Endothelial cell of umbilical vein (primary cell): ENCODE measurements around the gene RBFOX1. TPM values are rescaled to one million over a fixed set of nuclear protein-coding genes. Genes with fewer than 3 reads are reported as not detected.

Experiments used
- BruUV-seq: library from RNA; stranded (reverse); fragments of 400-500 nt; replicated peaks from 2 replicates; lab custom pipeline; 2021; lab: Mats Ljungman, UMichigan
- CTCF ChIA-PET: fragments of 300-600, 350-600 bp; sonication (Branson Sonifier 250); formaldehyde crosslinking; loops from one replicate; lab custom pipeline; 2021; ENCODE audit warnings: antibody characterized with exemption, inconsistent platforms; lab: Charles Lee
- POLR2A ChIA-PET: fragments of 300-600, 350-600 bp; sonication (Branson Sonifier 250); formaldehyde crosslinking; loops from one replicate; lab custom pipeline; 2021; ENCODE audit warnings: antibody characterized with exemption, inconsistent platforms; lab: Charles Lee
- DNase-seq: peaks from one replicate; pipeline ENCODE4 v3.0.0-alpha.2; 2011; ENCODE audit warnings: low read depth, low spot score
- FAIRE-seq: peaks from 2 replicates; lab custom pipeline; 2011; peaks lifted over from hg19 to GRCh38; lab: Jason Lieb, UNC
- H2AFZ ChIP-seq: 2 replicates; pipeline ENCODE4 v1.6.0; 2012; ENCODE audit warnings: low read depth, low read length, control low read depth, inconsistent platforms
- H3K27ac ChIP-seq: 2 replicates; pipeline ENCODE4 v1.5.1; 2011; ENCODE audit warnings: low read depth, mild to moderate bottlenecking, control low read depth, low read length, moderate library complexity; ENCODE audit not compliant: insufficient read depth
- H3K27me3 ChIP-seq, 2 experiments: 2 replicates each; pipeline versions ENCODE4 v1.6.0 to v1.6.1; 2011; ENCODE audit warnings: low read length in 2 of 2, mixed read lengths in 1 of 2; ENCODE audit not compliant: control insufficient read depth in 2 of 2, insufficient read depth in 2 of 2
- H3K36me3 ChIP-seq, 2 experiments: 2 replicates in 1 of 2; 3 replicates in 1 of 2; pipeline ENCODE4 v1.5.1; 2011; ENCODE audit warnings: low read length in 2 of 2, mild to moderate bottlenecking in 1 of 2, moderate library complexity in 1 of 2; ENCODE audit not compliant: control insufficient read depth in 2 of 2, insufficient read depth in 2 of 2; ENCODE audit errors: extremely low read depth in 1 of 2
- H3K4me1 ChIP-seq: 3 replicates; pipeline ENCODE4 v1.5.1; 2011; ENCODE audit warnings: mild to moderate bottlenecking, low read length; ENCODE audit not compliant: control insufficient read depth, insufficient read depth; ENCODE audit errors: extremely low read depth
- H3K4me2 ChIP-seq: 2 replicates; pipeline ENCODE4 v1.6.1; 2011; ENCODE audit warnings: low read length, control low read depth, mixed read lengths; ENCODE audit not compliant: insufficient read depth
- H3K4me3 ChIP-seq, 3 experiments: fragments of 200-600 bp in 1 of 3; sonication (generic), shearing (Covaris generic) in 1 of 3; replicated peaks in 1 of 3; 2 replicates each; pipeline ENCODE4 v1.5.1; 2011 to 2016; ENCODE audit warnings: control low read depth in 3 of 3, low read length in 3 of 3, mild to moderate bottlenecking in 2 of 3, inconsistent platforms in 1 of 3, low read depth in 1 of 3, moderate library complexity in 1 of 3; ENCODE audit not compliant: insufficient read depth in 1 of 3
- H3K79me2 ChIP-seq: 2 replicates; pipeline ENCODE4 v1.6.0; 2012; ENCODE audit warnings: low read length, inconsistent platforms; ENCODE audit not compliant: control insufficient read depth, insufficient read depth
- H3K9ac ChIP-seq: replicated peaks from 2 replicates; pipeline ENCODE3; 2011; ENCODE audit warnings: low read length, control low read depth; ENCODE audit not compliant: insufficient read depth; ENCODE audit errors: extremely low read depth
- H3K9me1 ChIP-seq: replicated peaks from 3 replicates; pipeline ENCODE4 v1.6.0; 2011; ENCODE audit warnings: mild to moderate bottlenecking, low read length; ENCODE audit not compliant: control insufficient read depth, insufficient read depth; ENCODE audit errors: extremely low read depth
- H3K9me3 ChIP-seq: replicated peaks from 2 replicates; pipeline ENCODE4 v1.5.1; 2012; ENCODE audit warnings: low read length, inconsistent platforms; ENCODE audit not compliant: control insufficient read depth, insufficient read depth
- H4K20me1 ChIP-seq: replicated peaks from 2 replicates; pipeline ENCODE3; 2011; ENCODE audit warnings: mild to moderate bottlenecking, low read length; ENCODE audit not compliant: control insufficient read depth, insufficient read depth; ENCODE audit errors: extremely low read depth
- FOS ChIP-seq: IDR thresholded peaks from 2 replicates; pipeline ENCODE4 v1.6.1; 2011; ENCODE audit warnings: mild to moderate bottlenecking, low read length, moderate library complexity, borderline replicate concordance; ENCODE audit not compliant: insufficient read depth
- GATA2 ChIP-seq: IDR thresholded peaks from 2 replicates; pipeline ENCODE4 v1.7.0; 2011; ENCODE audit warnings: low read depth, mild to moderate bottlenecking, moderate library complexity, mixed read lengths, low read length; ENCODE audit not compliant: insufficient read length, insufficient read depth
- POLR2A ChIP-seq: IDR thresholded peaks from 2 replicates; pipeline ENCODE4 v1.6.1; 2012; ENCODE audit warnings: low read depth, mild to moderate bottlenecking, control low read depth, low read length
- POLR2AphosphoS5 ChIP-seq: IDR thresholded peaks from 2 replicates; pipeline ENCODE4 v1.6.1; 2012; ENCODE audit warnings: low read depth, mild to moderate bottlenecking, control low read depth, low read length, moderate library complexity; ENCODE audit not compliant: insufficient read depth
- dilution Hi-C: fragments of 300-500 bp; cut with MboI; formaldehyde crosslinking; loops from one replicate; pipeline ENCODE4 v1.15.0; 2019; ENCODE audit warnings: low sequenced_read_pairs; ENCODE audit not compliant: extremely low pct_ligation_motif_present
- intact Hi-C: fragments of 100-400 bp; cut with micrococcal nuclease; formaldehyde crosslinking; loops from one replicate; pipeline ENCODE4 v1.10.0; 2022
- polyA plus RNA-seq, 4 experiments: library from polyadenylated mRNA; depleted of rRNA in 3 of 4; stranded (reverse) in 3 of 4; unstranded in 1 of 4; fragments of >200 nt; gene quantifications; 2 replicates each; pipeline versions ENCODE4 v1.2.1 to v1.2.3, GENCODE V29; 2011 to 2012; ENCODE audit warnings: missing spikeins in 1 of 4
- total RNA-seq: library from RNA; stranded (reverse); gene quantifications from 2 replicates; pipeline ENCODE4 v1.2.3, GENCODE V29; 2021
- TF ChIP-seq, protein P1 (sequence below), 2 donors: IDR thresholded peaks; 1 replicate in 1 of 2; 2 replicates in 1 of 2; pipeline ENCODE4 v1.5.1; 2011; ENCODE audit warnings: low read length in 2 of 2, mild to moderate bottlenecking in 2 of 2, moderate library complexity in 2 of 2, control low read depth in 1 of 2, inconsistent platforms in 1 of 2, low read depth in 1 of 2; ENCODE audit not compliant: insufficient read depth in 1 of 2; ENCODE audit errors: extremely low read depth in 1 of 2

Gene RBFOX1
- total and polyA plus RNA-seq, 2 donors (not counting 3 experiments of a cell fraction or from before 2014, with no cell fraction given): not detected

- DNase-seq (no peak), FAIRE-seq (no peak)
- intact Hi-C loops (no loop called here), dilution Hi-C loops (no loop called here)
- no peak overlapping the region for H2AFZ ChIP-seq
- peaks cover 7% of the 10 kb centered on the region for H3K9me3 ChIP-seq
- no peaks in the 10 kb centered on the region for H3K9me1 ChIP-seq
- no TSS peak for BruUV-seq
- no peaks in the 10 kb centered on the region for H3K79me2 ChIP-seq
- H3K27ac ChIP-seq: no peak overlapping the region
- ChIA-PET CTCF (no interaction called here), POLR2A (no interaction called here)
- no peaks in the 10 kb centered on the region for H3K27me3 ChIP-seq
- no peak overlapping the region for H3K4me2 ChIP-seq
- H3K9ac ChIP-seq: no peak overlapping the region
- TF ChIP-seq POLR2A (no peak), POLR2AphosphoS5 (no peak), FOS (no peak), GATA2 (no peak)
- TF ChIP-seq, protein P1, sequence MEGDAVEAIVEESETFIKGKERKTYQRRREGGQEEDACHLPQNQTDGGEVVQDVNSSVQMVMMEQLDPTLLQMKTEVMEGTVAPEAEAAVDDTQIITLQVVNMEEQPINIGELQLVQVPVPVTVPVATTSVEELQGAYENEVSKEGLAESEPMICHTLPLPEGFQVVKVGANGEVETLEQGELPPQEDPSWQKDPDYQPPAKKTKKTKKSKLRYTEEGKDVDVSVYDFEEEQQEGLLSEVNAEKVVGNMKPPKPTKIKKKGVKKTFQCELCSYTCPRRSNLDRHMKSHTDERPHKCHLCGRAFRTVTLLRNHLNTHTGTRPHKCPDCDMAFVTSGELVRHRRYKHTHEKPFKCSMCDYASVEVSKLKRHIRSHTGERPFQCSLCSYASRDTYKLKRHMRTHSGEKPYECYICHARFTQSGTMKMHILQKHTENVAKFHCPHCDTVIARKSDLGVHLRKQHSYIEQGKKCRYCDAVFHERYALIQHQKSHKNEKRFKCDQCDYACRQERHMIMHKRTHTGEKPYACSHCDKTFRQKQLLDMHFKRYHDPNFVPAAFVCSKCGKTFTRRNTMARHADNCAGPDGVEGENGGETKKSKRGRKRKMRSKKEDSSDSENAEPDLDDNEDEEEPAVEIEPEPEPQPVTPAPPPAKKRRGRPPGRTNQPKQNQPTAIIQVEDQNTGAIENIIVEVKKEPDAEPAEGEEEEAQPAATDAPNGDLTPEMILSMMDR (IDR thresholded peaks at IDR 0.05; ENCODE audit: extremely low read depth in 1 of 2, insufficient read depth in 1 of 2, low read depth in 1 of 2, low read length in 2 of 2): no peak
- H3K4me1 ChIP-seq: no peaks in the 10 kb centered on the region
- H4K20me1 ChIP-seq: no peaks in the 10 kb centered on the region
- H3K36me3 ChIP-seq: no peaks in the 10 kb centered on the region
- H3K4me3 ChIP-seq: no peak overlapping the region
Observed at GRCh38 chr16:7344830-7345780, 12.5 kb downstream of the RBFOX1 start.
